ENCODE measurements around the gene MTNR1A.

The MTNR1A gene

DNA sequence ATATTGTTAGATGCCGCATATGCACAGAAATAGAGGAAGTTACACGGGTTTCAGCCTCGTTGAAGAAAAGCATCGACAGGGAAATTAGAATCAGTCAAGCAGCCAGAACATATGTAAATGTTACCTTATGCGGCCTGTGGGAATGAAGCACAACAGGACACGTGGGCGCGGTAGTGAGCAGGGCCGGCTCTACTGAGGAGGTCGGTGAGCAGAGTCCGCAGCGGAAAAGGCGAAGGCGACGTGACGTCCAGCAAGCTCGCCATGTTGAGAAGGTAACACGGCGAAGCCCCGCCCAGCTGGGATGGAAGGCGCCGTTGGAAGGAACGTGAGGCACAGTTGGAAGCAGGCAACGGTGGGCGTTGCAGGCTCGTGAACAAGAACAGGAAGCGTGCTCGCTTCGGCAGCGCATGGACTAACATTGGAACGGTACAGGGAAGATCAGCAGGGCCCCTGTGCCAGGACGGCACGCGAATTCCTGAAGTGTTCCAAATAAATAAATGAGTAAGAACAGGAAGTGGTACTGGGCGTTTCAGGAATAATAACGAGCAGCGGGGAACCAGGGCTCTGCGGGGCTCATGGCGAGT, 54.6 kb downstream of the MTNR1A start:
- no peak overlapping the region for H4K8ac ChIP-seq (ENCODE audit: low read length)
- 87% methylated on average over 39 of the region's 39 CpGs for WGBS
- H3K18ac ChIP-seq (ENCODE audit: low read depth in 1 of 2, low read length in 2 of 2) = no peak overlapping the region
- no peak overlapping the region for H3K4ac ChIP-seq (ENCODE audit: low read depth in 1 of 2, low read length in 2 of 2)
- peaks cover 3% of the 10 kb centered on the region for H3K9me3 ChIP-seq (ENCODE audit: control insufficient read depth, low read length)
- H3K4me3 ChIP-seq (ENCODE audit: insufficient read depth in 1 of 2, low read depth in 1 of 2, low read length in 2 of 2) = no peak overlapping the region
- no peaks in the 10 kb centered on the region for H3K36me3 ChIP-seq (ENCODE audit: control insufficient read depth in 1 of 2, insufficient read depth in 2 of 2, low read depth in 1 of 2, low read length in 2 of 2)
- H3K14ac ChIP-seq (ENCODE audit: low read length in 2 of 2) = no peak overlapping the region
- H3K9ac ChIP-seq (ENCODE audit: low read length) = no peak overlapping the region
- H3K23ac ChIP-seq (ENCODE audit: low read length in 2 of 2) = no peak overlapping the region
- H2BK120ac ChIP-seq (ENCODE audit: low read depth, low read length) = no peak overlapping the region
- no peak overlapping the region for H4K91ac ChIP-seq (ENCODE audit: low read length)
- no peaks in the 10 kb centered on the region for H3K4me1 ChIP-seq (ENCODE audit: control insufficient read depth, insufficient read depth, low read depth, low read length)
- no peak overlapping the region for H2AK5ac ChIP-seq (ENCODE audit: low read length, severe bottlenecking)
- H2AFZ ChIP-seq (ENCODE audit: low read depth, low read length) = no peak overlapping the region
- no peaks in the 10 kb centered on the region for H3K79me1 ChIP-seq (replicated peaks; ENCODE audit: low read length, poor library complexity, severe bottlenecking)
- no peak for DNase-seq
- H3K27ac ChIP-seq (ENCODE audit: low read length, poor library complexity, severe bottlenecking) = no peak overlapping the region
- no peaks in the 10 kb centered on the region for H3K27me3 ChIP-seq (ENCODE audit: control insufficient read depth in 1 of 2, insufficient read depth in 1 of 2, low read length in 2 of 2)
- no peak overlapping the region for H2BK5ac ChIP-seq (ENCODE audit: low read depth, low read length, poor library complexity, severe bottlenecking)
- no peak overlapping the region for H3K4me2 ChIP-seq (ENCODE audit: low read length, poor library complexity, severe bottlenecking)
- no peak overlapping the region for H2BK15ac ChIP-seq (ENCODE audit: low read depth, poor library complexity, severe bottlenecking)
- H2BK12ac ChIP-seq (ENCODE audit: low read length in 2 of 2) = no peak overlapping the region

DNA sequence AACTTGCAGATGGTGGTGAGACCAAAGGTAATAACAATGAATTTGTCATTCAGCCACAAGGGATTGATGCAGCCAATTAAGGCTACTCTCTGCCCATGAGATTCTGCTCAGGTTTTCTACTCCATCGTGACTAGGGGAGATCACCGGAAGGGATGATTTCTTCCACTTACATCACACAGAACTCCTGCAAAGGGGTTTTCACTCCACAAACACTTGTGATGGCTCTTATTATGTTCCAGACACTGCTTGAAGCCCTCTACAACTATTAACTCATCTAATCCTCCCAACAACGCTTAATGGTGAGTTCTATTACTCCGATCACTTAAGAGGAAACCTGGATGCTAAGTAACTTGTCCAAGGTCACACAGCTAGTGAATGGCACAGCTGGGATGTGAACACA, 55.9 kb downstream of the MTNR1A start:
- no peak for DNase-seq
- Histone ChIP-seq H4K8ac (ENCODE audit: low read length) (no peak overlapping the region), H3K4ac (ENCODE audit: low read depth in 1 of 2, low read length in 2 of 2) (no peak overlapping the region), H3K9ac (ENCODE audit: low read length) (no peak overlapping the region), H3K4me1 (ENCODE audit: control insufficient read depth, insufficient read depth, low read depth, low read length) (no peaks in the 10 kb centered on the region), H3K27me3 (ENCODE audit: control insufficient read depth in 1 of 2, insufficient read depth in 1 of 2, low read length in 2 of 2) (no peaks in the 10 kb centered on the region), H3K36me3 (ENCODE audit: control insufficient read depth in 1 of 2, insufficient read depth in 2 of 2, low read depth in 1 of 2, low read length in 2 of 2) (no peaks in the 10 kb centered on the region), H2BK15ac (ENCODE audit: low read depth, poor library complexity, severe bottlenecking) (no peak overlapping the region), H3K9me3 (ENCODE audit: control insufficient read depth, low read length) (peaks cover 8% of the 10 kb centered on the region), H3K14ac (ENCODE audit: low read length in 2 of 2) (no peak overlapping the region), H2BK5ac (ENCODE audit: low read depth, low read length, poor library complexity, severe bottlenecking) (no peak overlapping the region), H3K4me3 (ENCODE audit: insufficient read depth in 1 of 2, low read depth in 1 of 2, low read length in 2 of 2) (no peak overlapping the region), H3K79me1 (replicated peaks; ENCODE audit: low read length, poor library complexity, severe bottlenecking) (no peaks in the 10 kb centered on the region), H2AFZ (ENCODE audit: low read depth, low read length) (no peak overlapping the region), H2BK120ac (ENCODE audit: low read depth, low read length) (no peak overlapping the region), H3K18ac (ENCODE audit: low read depth in 1 of 2, low read length in 2 of 2) (no peak overlapping the region), H3K4me2 (ENCODE audit: low read length, poor library complexity, severe bottlenecking) (no peak overlapping the region), H4K91ac (ENCODE audit: low read length) (no peak overlapping the region), H3K27ac (ENCODE audit: low read length, poor library complexity, severe bottlenecking) (no peak overlapping the region), H2AK5ac (ENCODE audit: low read length, severe bottlenecking) (no peak overlapping the region), H3K23ac (ENCODE audit: low read length in 2 of 2) (no peak overlapping the region), H2BK12ac (ENCODE audit: low read length in 2 of 2) (no peak overlapping the region)
- 93% methylated on average over 4 of the region's 4 CpGs for WGBS

DNA sequence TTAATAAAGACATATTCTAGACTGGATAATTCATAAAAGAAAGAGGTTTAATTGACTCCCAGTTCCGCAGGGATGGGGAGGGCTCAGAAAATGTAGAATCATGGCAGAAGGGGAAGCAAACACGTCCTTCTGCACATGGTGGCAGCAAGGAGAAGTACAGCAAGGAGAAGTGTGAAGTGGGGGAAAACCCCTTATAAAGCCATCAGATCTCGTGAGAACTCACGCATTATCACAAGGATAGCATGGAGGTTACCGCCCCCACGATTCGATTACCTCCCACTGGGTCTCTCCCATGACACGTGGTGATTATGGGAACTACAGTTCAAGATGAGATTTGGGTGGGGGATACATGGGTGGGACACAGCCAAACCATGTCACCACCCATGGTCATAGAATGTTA, 58.3 kb downstream of the MTNR1A start:
- Histone ChIP-seq H3K4me3 (ENCODE audit: insufficient read depth in 1 of 2, low read depth in 1 of 2, low read length in 2 of 2) (no peak overlapping the region), H2BK5ac (ENCODE audit: low read depth, low read length, poor library complexity, severe bottlenecking) (no peak overlapping the region), H4K8ac (ENCODE audit: low read length) (no peak overlapping the region), H3K4me1 (ENCODE audit: control insufficient read depth, insufficient read depth, low read depth, low read length) (no peaks in the 10 kb centered on the region), H3K9ac (ENCODE audit: low read length) (no peak overlapping the region), H3K79me1 (replicated peaks; ENCODE audit: low read length, poor library complexity, severe bottlenecking) (no peaks in the 10 kb centered on the region), H2BK12ac (ENCODE audit: low read length in 2 of 2) (no peak overlapping the region), H3K9me3 (ENCODE audit: control insufficient read depth, low read length) (peaks cover 25% of the 10 kb centered on the region), H3K27ac (ENCODE audit: low read length, poor library complexity, severe bottlenecking) (no peak overlapping the region), H4K91ac (ENCODE audit: low read length) (no peak overlapping the region), H2AFZ (ENCODE audit: low read depth, low read length) (no peak overlapping the region), H2BK120ac (ENCODE audit: low read depth, low read length) (no peak overlapping the region), H3K23ac (ENCODE audit: low read length in 2 of 2) (no peak overlapping the region), H3K14ac (ENCODE audit: low read length in 2 of 2) (no peak overlapping the region), H3K18ac (ENCODE audit: low read depth in 1 of 2, low read length in 2 of 2) (no peak overlapping the region), H2AK5ac (ENCODE audit: low read length, severe bottlenecking) (no peak overlapping the region), H3K27me3 (ENCODE audit: control insufficient read depth in 1 of 2, insufficient read depth in 1 of 2, low read length in 2 of 2) (no peaks in the 10 kb centered on the region), H3K36me3 (ENCODE audit: control insufficient read depth in 1 of 2, insufficient read depth in 2 of 2, low read depth in 1 of 2, low read length in 2 of 2) (no peaks in the 10 kb centered on the region), H2BK15ac (ENCODE audit: low read depth, poor library complexity, severe bottlenecking) (no peak overlapping the region), H3K4me2 (ENCODE audit: low read length, poor library complexity, severe bottlenecking) (no peak overlapping the region), H3K4ac (ENCODE audit: low read depth in 1 of 2, low read length in 2 of 2) (no peak overlapping the region)
- WGBS = 79% methylated on average over 8 of the region's 8 CpGs
- no peak for DNase-seq

DNA sequence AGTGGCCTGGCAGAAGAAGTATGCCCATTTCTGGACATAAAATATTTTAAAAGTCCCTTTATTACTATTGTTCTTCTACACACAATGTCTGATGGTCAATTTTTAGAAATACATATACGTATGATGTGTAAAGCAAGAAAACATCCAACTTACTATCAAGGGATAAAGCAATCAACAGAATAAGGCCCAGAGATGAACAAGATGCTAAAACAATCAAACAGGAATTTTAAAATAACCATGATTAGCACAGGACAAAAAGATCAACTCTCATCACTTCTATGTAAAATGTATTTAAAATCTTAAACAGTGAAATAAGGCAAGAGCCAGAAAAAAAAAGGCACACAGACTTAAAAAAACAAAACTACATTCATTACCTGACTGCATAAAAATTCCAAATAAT, 60.9 kb downstream of the MTNR1A start:
- WGBS = no CpG with 5 or more reads among the region's 1 CpG
- peaks cover 36% of the 10 kb centered on the region for H3K9me3 ChIP-seq (ENCODE audit: control insufficient read depth, low read length)
- no peak overlapping the region for H2AFZ ChIP-seq (ENCODE audit: low read depth, low read length)
- no peak overlapping the region for H3K27ac ChIP-seq (ENCODE audit: low read length, poor library complexity, severe bottlenecking)
- H3K4me2 ChIP-seq (ENCODE audit: low read length, poor library complexity, severe bottlenecking) = no peak overlapping the region
- no peak overlapping the region for H3K23ac ChIP-seq (ENCODE audit: low read length in 2 of 2)
- no peak overlapping the region for H4K8ac ChIP-seq (ENCODE audit: low read length)
- no peaks in the 10 kb centered on the region for H3K27me3 ChIP-seq (ENCODE audit: control insufficient read depth in 1 of 2, insufficient read depth in 1 of 2, low read length in 2 of 2)
- H3K4ac ChIP-seq (ENCODE audit: low read depth in 1 of 2, low read length in 2 of 2) = no peak overlapping the region
- H2BK5ac ChIP-seq (ENCODE audit: low read depth, low read length, poor library complexity, severe bottlenecking) = no peak overlapping the region
- H2BK120ac ChIP-seq (ENCODE audit: low read depth, low read length) = no peak overlapping the region
- no peaks in the 10 kb centered on the region for H3K36me3 ChIP-seq (ENCODE audit: control insufficient read depth in 1 of 2, insufficient read depth in 2 of 2, low read depth in 1 of 2, low read length in 2 of 2)
- no peak overlapping the region for H3K18ac ChIP-seq (ENCODE audit: low read depth in 1 of 2, low read length in 2 of 2)
- no peak for DNase-seq
- H3K79me1 ChIP-seq (replicated peaks; ENCODE audit: low read length, poor library complexity, severe bottlenecking) = no peaks in the 10 kb centered on the region
- no peak overlapping the region for H2BK15ac ChIP-seq (ENCODE audit: low read depth, poor library complexity, severe bottlenecking)
- H3K9ac ChIP-seq (ENCODE audit: low read length) = no peak overlapping the region
- H3K14ac ChIP-seq (ENCODE audit: low read length in 2 of 2) = no peak overlapping the region
- H4K91ac ChIP-seq (ENCODE audit: low read length) = no peak overlapping the region
- no peak overlapping the region for H2BK12ac ChIP-seq (ENCODE audit: low read length in 2 of 2)
- no peak overlapping the region for H3K4me3 ChIP-seq (ENCODE audit: insufficient read depth in 1 of 2, low read depth in 1 of 2, low read length in 2 of 2)
- no peaks in the 10 kb centered on the region for H3K4me1 ChIP-seq (ENCODE audit: control insufficient read depth, insufficient read depth, low read depth, low read length)
- no peak overlapping the region for H2AK5ac ChIP-seq (ENCODE audit: low read length, severe bottlenecking)
